HepG2 (cell line): ENCODE results near the gene PEAK1. TPM values are rescaled to one million over a fixed set of nuclear protein-coding genes. Genes with fewer than 3 reads are reported as not detected.

Experiments used
- ATAC-seq: fragments of 200-7000 bp; cut with Tn5 transposase; 3 replicates; pipeline ENCODE4 v1.9.1; 2020; ENCODE audit warnings: mild to moderate bottlenecking, moderate library complexity
- BruUV-seq: library from RNA; stranded (reverse); fragments of 400-500 nt; replicated peaks from 2 replicates; lab custom pipeline; 2021; lab: Mats Ljungman, UMichigan
- CTCF ChIA-PET: fragments of 300-600 bp; formaldehyde crosslinking; extraction: SDS; loops from one replicate; lab custom pipeline; 2021; ENCODE audit warnings: low total read pairs, inconsistent platforms, low intra/inter-chr PET ratio; lab: Yijun Ruan, JAX
- POLR2A ChIA-PET: fragments of 350-600 bp; sonication (Branson Sonifier 250); formaldehyde crosslinking; loops from one replicate; lab custom pipeline; 2020; ENCODE audit warnings: antibody characterized with exemption, inconsistent platforms; lab: Yijun Ruan, JAX
- DNase-seq: peaks from one replicate; pipeline ENCODE4 v3.0.0-alpha.2; 2015; ENCODE audit warnings: low spot score
- FAIRE-seq: peaks from 3 replicates; lab custom pipeline; 2011; peaks lifted over from hg19 to GRCh38; lab: Jason Lieb, UNC
- H2AFZ ChIP-seq: one replicate; pipeline ENCODE4 v1.6.1; 2011; ENCODE audit warnings: low read length, inconsistent platforms
- H3K27ac ChIP-seq: fragments of 300-600 bp; 3 replicates; pipeline ENCODE4 v1.8.0; 2011; ENCODE audit warnings: mixed run types, mild to moderate bottlenecking, mixed read lengths, low read length, inconsistent platforms; ENCODE audit not compliant: insufficient read depth; ENCODE audit errors: extremely low read length
- H3K27me3 ChIP-seq, 2 experiments: fragments of 200-600 bp in 1 of 2; 2 replicates in 1 of 2; 3 replicates in 1 of 2; pipeline versions ENCODE4 v1.6.0 to v1.8.0; 2011; ENCODE audit warnings: low read length in 2 of 2, mild to moderate bottlenecking in 2 of 2, moderate library complexity in 2 of 2, inconsistent platforms in 1 of 2; ENCODE audit not compliant: insufficient read depth in 2 of 2, control insufficient read depth in 1 of 2
- H3K36me3 ChIP-seq, 2 experiments: fragments of 200-600 bp in 1 of 2; replicated peaks in 1 of 2; 2 replicates in 1 of 2; 3 replicates in 1 of 2; pipeline versions ENCODE4 v1.5.1 to v1.8.0; 2011; ENCODE audit warnings: low read length in 2 of 2, inconsistent platforms in 1 of 2; ENCODE audit not compliant: insufficient read depth in 2 of 2, control insufficient read depth in 1 of 2
- H3K4me1 ChIP-seq: 2 replicates; pipeline ENCODE4 v1.5.1; 2012; ENCODE audit warnings: low read length, inconsistent platforms; ENCODE audit not compliant: insufficient read depth
- H3K4me2 ChIP-seq: 2 replicates; pipeline ENCODE4 v1.6.0; 2011; ENCODE audit warnings: low read depth, low read length, inconsistent platforms
- H3K4me3 ChIP-seq, 3 experiments: fragments of 200-600 bp in 1 of 3; sonication (generic), shearing (Covaris generic) in 1 of 3; replicated peaks in 1 of 3; 2 replicates each; pipeline ENCODE4 v1.5.1; 2011 to 2016; ENCODE audit warnings: low read length in 3 of 3, inconsistent platforms in 2 of 3, low read depth in 2 of 3, mild to moderate bottlenecking in 2 of 3, control low read depth in 1 of 3, mixed read lengths in 1 of 3; ENCODE audit not compliant: insufficient read depth in 1 of 3
- H3K79me2 ChIP-seq: one replicate; pipeline ENCODE4 v1.6.1; 2011; ENCODE audit warnings: low read length, inconsistent platforms; ENCODE audit not compliant: insufficient read depth
- H3K9ac ChIP-seq: 2 replicates; pipeline ENCODE4 v1.6.0; 2011; ENCODE audit warnings: mild to moderate bottlenecking, low read depth, low read length, inconsistent platforms; ENCODE audit not compliant: insufficient read depth
- H3K9me3 ChIP-seq: 2 replicates; pipeline ENCODE4 v1.5.1; 2012; ENCODE audit warnings: mild to moderate bottlenecking, low read length
- H4K20me1 ChIP-seq: 2 replicates; pipeline ENCODE4 v1.6.0; 2011; ENCODE audit warnings: inconsistent platforms, mild to moderate bottlenecking, low read length, moderate library complexity; ENCODE audit not compliant: insufficient read depth
- ELF3 ChIP-seq: IDR thresholded peaks from 2 replicates; pipeline ENCODE4 v1.6.1; 2016; ENCODE audit warnings: missing genetic modification reagents, missing compliant biosample characterization
- WGBS: methylation state at CpG from one replicate; pipeline ENCODE4 v1.1.6; 2017; ENCODE audit warnings: low lambda C conversion rate; 5-methylcytosine and 5-hydroxymethylcytosine counted together
- in situ Hi-C: cut with HindIII; loops from 2 replicates; pipeline ENCODE4 v1.10.0; 2017; ENCODE audit warnings: low pct_unique_long_range_greater_than_20kb; ENCODE audit not compliant: extremely low pct_ligation_motif_present
- intact Hi-C: fragments of 100-400 bp; cut with micrococcal nuclease; formaldehyde crosslinking; loops from one replicate; pipeline ENCODE4 v1.10.0; 2022; ENCODE audit not compliant: unreplicated experiment
- polyA plus RNA-seq, 8 experiments: library from polyadenylated mRNA; depleted of rRNA in 3 of 8; stranded (reverse) in 7 of 8; unstranded in 1 of 8; fragments of >200 nt; fragmentation: Illumina TruSeq in 4 of 8; extraction: Trizol in 4 of 8; gene quantifications; 2 replicates each; pipeline versions ENCODE4 v1.2.1 to v1.2.3, GENCODE V29; 2011 to 2016; ENCODE audit warnings: low read depth in 4 of 8, missing spikeins in 1 of 8, mixed read lengths in 1 of 8; ENCODE audit not compliant: insufficient read depth in 1 of 8
- total RNA-seq, 5 experiments: library from RNA; depleted of rRNA; stranded (reverse); fragments of >200 nt; fragmentation: Illumina TruSeq; extraction: Trizol; gene quantifications; 2 replicates each; pipeline ENCODE4 v1.2.3, GENCODE V29; 2016; ENCODE audit warnings: low read depth in 1 of 5
- TF ChIP-seq, protein P1 (sequence below): sonication (generic); formaldehyde crosslinking; IDR thresholded peaks from 2 replicates; pipeline ENCODE4 v1.4.0; 2020; ENCODE audit warnings: missing genetic modification reagents, mild to moderate bottlenecking, borderline replicate concordance
- TF ChIP-seq, protein P2 (sequence below): sonication (generic); formaldehyde crosslinking; IDR thresholded peaks from 2 replicates; pipeline ENCODE4 v1.4.0; 2020; ENCODE audit warnings: low read depth, mild to moderate bottlenecking, missing genetic modification reagents
- TF ChIP-seq, protein P3 (sequence below): sonication (generic); formaldehyde crosslinking; IDR thresholded peaks from 2 replicates; pipeline ENCODE4 v1.9.0; 2021; ENCODE audit warnings: missing genetic modification reagents, borderline replicate concordance

PEAK1 gene
- total and polyA plus RNA-seq, 2 of the 13 experiments (the other 11 are each of a cell fraction or from before 2014, with no cell fraction given), result 6.0 to 6.6 TPM

DNA sequence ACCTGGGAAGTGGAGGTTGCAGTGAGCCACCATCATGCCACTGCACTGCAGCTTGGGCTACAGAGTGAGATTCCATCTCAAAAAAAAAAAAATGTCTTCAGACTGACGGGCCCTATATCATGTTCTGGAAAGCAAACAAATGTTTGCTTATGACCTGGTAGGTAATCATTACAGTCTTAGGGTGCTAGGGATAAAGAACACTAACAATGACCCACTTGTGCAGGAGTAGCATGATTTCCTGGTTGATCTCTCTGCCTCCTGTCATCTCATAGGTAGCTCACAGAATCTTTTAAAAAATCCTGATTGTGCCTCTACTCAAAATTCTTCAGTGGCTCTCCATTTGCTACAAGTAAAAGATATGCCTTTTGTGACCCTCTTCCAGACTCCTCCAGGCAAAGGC, 274.5 kb downstream of the PEAK1 start:
- WGBS, result 7% methylated on average over 1 of the region's 1 CpG
- H3K79me2 ChIP-seq, result no peaks in the 10 kb centered on the region
- in situ Hi-C loops (no loop called here), intact Hi-C loops (no loop called here)
- FAIRE-seq (no peak), ATAC-seq (peak; percentile 73), DNase-seq (peak; percentile 56)
- H3K4me1 ChIP-seq, result peaks cover 20% of the 10 kb centered on the region
- BruUV-seq, result no TSS peak
- no peak overlapping the region for H3K4me3 ChIP-seq
- H3K27ac ChIP-seq, result peak overlapping the region; percentile 35
- ChIA-PET CTCF (no interaction called here), POLR2A (no interaction called here)
- no peaks in the 10 kb centered on the region for H4K20me1 ChIP-seq
- no peak overlapping the region for H2AFZ ChIP-seq
- H3K4me2 ChIP-seq, result no peak overlapping the region
- H3K9me3 ChIP-seq, result peaks cover 11% of the 10 kb centered on the region; the same call in 1 of the 2 replicates
- TF ChIP-seq, protein P1, sequence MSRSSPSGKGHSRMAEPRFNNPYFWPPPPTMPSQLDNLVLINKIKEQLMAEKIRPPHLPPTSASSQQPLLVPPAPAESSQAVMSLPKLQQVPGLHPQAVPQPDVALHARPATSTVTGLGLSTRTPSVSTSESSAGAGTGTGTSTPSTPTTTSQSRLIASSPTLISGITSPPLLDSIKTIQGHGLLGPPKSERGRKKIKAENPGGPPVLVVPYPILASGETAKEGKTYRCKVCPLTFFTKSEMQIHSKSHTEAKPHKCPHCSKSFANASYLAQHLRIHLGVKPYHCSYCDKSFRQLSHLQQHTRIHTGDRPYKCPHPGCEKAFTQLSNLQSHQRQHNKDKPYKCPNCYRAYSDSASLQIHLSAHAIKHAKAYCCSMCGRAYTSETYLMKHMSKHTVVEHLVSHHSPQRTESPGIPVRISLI (CRISPR knock-in tag), result peak; percentile 62; the same call in 1 of the 2 replicates
- TF ChIP-seq, protein P2, sequence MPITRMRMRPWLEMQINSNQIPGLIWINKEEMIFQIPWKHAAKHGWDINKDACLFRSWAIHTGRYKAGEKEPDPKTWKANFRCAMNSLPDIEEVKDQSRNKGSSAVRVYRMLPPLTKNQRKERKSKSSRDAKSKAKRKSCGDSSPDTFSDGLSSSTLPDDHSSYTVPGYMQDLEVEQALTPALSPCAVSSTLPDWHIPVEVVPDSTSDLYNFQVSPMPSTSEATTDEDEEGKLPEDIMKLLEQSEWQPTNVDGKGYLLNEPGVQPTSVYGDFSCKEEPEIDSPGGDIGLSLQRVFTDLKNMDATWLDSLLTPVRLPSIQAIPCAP (CRISPR knock-in tag), result no peak
- TF ChIP-seq, protein P3, sequence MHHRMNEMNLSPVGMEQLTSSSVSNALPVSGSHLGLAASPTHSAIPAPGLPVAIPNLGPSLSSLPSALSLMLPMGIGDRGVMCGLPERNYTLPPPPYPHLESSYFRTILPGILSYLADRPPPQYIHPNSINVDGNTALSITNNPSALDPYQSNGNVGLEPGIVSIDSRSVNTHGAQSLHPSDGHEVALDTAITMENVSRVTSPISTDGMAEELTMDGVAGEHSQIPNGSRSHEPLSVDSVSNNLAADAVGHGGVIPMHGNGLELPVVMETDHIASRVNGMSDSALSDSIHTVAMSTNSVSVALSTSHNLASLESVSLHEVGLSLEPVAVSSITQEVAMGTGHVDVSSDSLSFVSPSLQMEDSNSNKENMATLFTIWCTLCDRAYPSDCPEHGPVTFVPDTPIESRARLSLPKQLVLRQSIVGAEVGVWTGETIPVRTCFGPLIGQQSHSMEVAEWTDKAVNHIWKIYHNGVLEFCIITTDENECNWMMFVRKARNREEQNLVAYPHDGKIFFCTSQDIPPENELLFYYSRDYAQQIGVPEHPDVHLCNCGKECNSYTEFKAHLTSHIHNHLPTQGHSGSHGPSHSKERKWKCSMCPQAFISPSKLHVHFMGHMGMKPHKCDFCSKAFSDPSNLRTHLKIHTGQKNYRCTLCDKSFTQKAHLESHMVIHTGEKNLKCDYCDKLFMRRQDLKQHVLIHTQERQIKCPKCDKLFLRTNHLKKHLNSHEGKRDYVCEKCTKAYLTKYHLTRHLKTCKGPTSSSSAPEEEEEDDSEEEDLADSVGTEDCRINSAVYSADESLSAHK, result no peak
- TF ChIP-seq ELF3 (CRISPR knock-in tag), result 0 out of 2 replicates have a peak, but pooled peaks have one; percentile 41
- no peaks in the 10 kb centered on the region for H3K36me3 ChIP-seq
- H3K27me3 ChIP-seq, result no peaks in the 10 kb centered on the region
- H3K9ac ChIP-seq, result no peak overlapping the region
